Stimulated activated CD4-positive, alpha-beta T cell treated with anti-CD3 and anti-CD28 coated beads, Interleukin-2, amount 100 ng/mL, for 48 hours (primary cell): Measurements from ENCODE around the gene C8G.

Source experiments
- DNase-seq, 2 donors: peaks; one replicate each; pipeline ENCODE4 v3.0.0-alpha.2; 2020

The C8G gene

DNA sequence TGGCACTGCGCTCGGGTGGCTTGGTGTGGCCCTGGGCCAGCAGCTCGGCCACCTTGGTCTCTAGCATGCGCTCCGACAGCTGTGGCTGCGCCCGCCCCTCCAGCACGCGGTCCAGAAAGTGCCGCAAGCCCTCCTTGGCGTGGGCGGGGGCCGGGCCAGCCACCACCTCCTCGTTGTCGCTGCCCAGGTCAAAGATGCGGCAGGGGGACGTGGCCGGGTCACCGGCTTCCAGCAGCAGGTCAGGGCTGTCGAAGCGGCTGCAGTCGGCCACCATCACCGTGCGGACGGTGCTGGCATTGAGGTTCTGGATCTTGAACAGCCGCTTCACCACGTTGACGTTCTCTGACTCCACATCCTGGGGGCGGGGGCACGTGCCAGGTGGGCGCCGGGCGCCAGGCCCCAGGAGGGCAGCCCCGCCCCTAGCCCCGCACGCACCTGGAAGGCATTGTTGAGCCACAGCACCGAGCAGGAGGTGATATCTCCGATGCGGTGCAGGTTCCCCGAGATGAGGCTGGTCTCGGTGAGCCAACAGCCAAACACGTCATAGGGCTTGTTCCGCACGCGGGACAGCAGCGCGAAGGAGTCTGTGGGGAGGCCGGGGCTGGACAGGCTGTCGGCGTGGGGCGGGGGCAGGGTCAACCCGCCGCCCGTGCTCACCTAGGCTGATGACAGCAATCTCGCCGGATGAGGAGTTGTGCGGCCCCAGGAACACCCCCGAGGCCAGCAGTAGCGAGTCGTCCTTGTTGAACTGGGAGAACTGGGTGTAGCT lies 2.7 kb upstream of the C8G start:
- DNase-seq: no peak

DNA sequence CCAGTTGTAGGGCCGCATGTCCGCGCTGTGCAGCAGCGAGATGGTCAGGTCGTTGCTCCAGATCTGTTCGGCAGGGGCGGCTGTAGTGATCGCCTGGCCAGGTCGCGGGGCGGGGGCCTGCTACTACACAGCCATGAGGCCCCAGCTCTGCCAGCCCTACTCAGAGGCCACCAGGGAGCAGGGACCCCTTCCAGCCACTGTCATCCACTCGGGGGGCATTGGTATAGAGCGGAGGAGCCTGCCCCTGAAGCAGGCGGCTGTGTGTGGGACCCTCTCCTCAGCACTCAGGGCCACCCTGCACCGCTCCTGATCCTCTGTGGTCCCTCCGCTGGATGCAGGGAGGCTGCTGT lies 2.2 kb upstream of the C8G start:
- no peak for DNase-seq

DNA sequence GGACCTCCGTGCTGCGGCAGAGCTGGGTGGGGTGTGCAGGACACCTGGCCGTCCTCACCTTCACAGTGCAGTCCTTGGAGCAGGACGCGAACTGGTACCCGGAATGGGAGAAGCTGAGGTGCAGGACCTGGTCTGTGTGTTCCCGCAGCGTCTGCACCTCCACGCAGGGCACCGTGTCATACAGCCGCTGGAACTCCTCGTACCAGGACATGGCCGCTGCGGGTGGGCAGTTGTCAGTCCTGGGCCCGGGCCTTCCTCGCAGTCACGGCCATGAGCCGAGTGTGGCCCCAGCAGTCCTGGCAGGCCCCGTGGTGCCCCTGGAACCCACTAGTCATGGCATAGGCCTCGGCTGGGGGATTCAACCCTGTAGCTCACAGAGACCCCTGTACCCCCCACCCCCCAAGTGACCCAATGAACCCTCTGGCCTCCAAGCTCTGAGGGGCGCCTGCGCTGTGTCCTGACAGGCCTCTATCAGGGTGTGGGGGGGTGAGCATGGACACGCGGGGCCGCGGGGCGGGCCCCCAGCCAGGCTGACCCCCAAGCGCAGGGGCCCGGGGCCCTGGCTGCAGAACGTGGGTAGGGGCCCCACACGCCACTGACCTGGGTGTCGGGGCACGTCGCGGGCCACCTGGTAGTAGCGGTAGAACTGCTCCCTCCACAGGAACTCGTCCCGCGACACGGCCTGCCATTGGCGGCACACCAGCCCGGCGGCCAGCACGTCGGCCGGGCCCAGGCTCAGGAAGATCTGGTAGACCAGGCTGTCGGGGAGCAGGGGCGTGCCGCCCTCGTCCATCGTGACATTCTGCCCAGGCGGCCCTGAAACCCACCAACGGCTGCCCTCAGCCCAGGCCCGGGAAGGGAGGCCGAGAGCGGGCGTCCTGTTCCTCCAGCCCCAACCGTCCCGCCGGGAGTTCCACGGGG lies 1.5 kb upstream of the C8G start:
- DNase-seq: peak in 1 of 2 donors; percentile 43

DNA sequence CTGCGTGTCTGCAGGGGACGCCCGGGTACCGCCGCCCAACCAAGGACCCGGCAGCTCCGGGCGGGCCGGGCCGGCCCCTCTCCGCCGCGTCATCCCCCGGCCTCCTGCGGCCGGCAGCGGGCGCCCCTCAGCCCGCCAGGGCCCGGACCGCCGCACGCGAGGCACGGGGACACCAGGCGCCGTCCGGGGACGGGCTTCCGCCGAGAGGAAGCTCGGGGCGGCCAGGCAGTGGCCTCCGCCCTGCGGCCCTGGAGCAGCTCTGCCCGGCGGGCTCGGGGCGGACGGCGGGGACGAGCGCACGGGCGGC lies 878 bp upstream of the C8G start:
- no peak for DNase-seq

DNA sequence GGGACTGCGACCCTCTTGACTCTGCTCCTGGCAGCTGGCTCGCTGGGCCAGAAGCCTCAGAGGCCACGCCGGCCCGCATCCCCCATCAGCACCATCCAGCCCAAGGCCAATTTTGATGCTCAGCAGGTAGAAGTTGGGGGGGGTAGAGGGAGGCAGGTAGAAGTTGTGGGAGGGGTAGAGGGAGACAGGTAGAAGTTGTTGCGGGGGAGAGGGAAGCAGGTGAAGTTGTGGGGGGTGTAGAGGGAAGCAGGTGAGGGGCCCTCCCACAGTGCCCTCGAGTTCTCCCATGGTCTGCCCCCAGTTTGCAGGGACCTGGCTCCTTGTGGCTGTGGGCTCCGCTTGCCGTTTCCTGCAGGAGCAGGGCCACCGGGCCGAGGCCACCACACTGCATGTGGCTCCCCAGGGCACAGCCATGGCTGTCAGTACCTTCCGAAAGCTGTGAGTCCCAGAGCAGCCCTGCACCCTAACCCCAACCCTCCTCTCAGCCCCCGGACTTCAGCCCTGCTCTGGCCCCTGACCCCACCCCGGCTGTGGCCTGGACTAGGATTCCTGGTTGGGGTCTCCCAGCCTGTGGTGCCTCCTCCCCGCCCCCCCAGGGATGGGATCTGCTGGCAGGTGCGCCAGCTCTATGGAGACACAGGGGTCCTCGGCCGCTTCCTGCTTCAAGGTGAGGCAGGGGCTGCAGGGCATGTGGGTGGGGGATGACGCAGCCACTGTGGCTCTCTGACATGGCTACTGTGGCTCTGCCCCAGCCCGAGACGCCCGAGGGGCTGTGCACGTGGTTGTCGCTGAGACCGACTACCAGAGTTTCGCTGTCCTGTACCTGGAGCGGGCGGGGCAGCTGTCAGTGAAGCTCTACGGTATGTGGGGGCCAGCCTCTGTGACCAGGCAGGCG lies 537 bp downstream of the C8G start:
- DNase-seq: no peak

- no peak for DNase-seq
Measured at GRCh38 chr9:136946228-136947027, 1.4 kb downstream of the C8G start.

DNA sequence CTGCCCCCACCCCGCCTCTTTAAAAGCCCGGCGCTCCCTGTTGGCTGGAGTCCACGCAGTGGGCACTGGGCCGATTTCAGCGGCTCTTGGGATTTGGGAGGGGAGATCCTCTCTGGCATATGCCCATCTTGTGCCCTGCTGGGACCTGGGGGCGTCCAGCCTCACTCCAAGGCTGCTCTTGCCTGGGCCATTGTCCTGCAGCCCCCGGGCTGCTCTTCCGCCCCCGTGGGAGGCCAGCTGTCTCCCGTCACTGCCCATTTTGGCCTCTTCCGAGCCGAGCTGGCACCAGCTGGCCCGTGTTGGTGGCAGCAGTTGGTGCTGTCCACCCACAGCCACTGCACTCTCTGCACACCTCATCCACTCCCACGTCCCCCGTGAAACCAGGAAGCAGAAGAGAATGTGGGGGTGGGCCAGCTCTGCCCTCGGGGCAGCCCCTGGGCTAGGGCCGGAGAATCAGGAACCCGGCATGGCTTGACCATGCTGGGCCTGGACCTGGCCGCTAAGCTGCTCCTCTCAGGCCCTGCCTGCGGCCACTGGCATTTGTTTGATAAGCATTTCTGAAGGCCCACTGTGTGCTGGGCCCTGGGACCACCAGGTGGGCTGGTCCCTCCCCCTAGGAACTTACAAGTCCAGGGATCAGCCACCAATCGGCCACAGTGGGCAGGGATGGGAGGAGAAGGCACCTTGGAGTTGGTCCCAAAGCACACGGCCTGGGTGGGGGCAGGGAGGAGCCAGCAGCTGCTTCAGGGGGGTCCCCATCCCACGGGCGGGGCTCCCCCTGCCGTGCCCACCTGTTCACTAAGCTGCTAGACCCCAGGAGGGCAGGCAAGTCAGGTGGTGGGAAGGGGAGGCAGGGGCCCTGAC lies 2.2 kb downstream of the C8G start:
- DNase-seq: no peak

GRCh38 chr9:136947955-136948510 lies 3.0 kb downstream of the C8G start:
- DNase-seq: no peak

DNA sequence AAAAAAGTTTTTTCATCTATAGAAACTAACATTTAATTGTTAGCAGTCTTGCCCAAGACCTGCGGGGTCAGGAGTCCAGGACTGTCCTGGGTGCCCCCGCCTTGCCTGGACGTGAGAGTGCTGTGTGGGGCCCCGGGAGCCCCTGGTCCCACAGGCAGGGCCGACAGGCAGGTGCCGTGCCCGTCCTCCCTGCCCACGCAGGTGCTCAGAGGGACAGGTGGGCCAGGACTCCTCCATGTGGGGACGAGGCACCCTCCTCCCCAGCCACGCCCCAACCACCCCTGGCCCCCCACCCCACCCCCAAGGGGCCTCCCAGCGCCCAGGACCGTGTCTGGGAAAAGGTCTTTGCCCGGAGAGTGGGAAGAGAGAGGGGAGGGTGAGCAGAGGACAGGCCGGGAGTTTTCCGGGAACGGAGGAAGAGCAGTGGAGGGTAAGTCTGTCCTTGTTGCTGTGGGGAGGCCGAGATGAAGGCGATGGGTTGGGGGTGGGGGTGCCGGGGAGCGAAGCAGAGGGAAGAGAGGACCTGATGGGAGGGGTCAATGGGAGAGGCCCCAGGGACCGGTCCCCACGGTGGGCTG lies 4.3 kb downstream of the C8G start:
- peak in 1 of 2 donors; percentile 13 for DNase-seq

- peak; percentile 93 to 96 for DNase-seq
Measured at GRCh38 chr9:136949817-136950655, 5.0 kb downstream of the C8G start.

GRCh38 chr9:136950656-136951276 lies 5.7 kb downstream of the C8G start:
- no peak for DNase-seq

- no peak for DNase-seq
Measured at GRCh38 chr9:136951541-136952320, 6.7 kb downstream of the C8G start, which contains the start of gene LCN12. TSS of gene LCN12 (plus strand) at chr9:136952273. CDS start at chr9:136952328, 55 bp downstream.

DNA sequence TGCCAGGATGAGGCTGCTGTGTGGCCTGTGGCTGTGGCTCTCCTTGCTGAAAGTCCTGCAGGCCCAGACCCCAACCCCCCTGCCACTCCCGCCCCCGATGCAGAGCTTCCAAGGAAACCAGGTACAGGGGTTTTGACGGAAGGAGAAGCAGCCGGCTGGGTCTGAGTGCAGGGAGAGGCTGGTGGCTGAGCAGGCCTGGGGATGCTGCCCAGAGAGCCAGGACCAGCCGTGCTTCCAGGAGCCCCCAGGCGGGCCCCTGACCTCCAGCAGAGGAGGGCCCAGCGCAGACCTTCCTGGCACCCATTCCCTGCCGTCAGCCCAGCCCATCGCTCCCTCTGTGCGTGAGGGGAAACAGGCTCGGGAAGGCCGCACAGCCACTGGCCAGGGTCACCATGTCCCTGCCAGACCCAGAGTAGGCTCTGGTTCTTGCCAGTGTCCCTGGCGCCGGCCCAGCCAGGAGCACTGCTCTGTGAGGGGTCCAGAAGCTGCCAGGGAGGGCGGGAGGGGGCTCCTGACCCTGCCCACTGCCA lies 7.3 kb downstream of the C8G start:
- no peak for DNase-seq

GRCh38 chr9:136952876-136953770 lies 8.1 kb downstream of the C8G start:
- DNase-seq: no peak

DNA sequence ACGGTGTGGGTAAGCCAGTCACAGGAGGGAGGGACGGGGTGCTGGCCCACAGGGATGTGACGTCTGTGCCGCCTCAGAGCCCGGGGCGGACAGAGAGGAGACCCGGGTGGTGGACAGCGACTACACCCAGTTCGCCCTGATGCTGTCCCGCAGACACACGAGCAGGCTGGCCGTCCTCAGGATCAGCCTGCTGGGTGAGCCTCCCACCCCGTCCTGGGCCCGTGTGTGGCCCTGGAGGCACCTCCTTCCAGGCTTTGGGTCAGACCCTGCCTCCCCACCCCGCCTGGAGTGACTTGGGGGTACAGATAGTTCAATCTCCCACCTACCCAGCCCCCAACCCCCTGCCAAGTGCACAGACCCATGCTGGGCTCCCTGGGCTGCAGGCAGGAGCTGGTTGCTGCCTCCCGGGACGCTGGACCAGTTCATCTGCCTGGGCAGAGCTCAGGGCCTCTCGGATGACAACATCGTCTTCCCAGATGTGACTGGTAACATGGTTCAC lies 8.8 kb downstream of the C8G start:
- DNase-seq: no peak

- no peak for DNase-seq
Measured at GRCh38 chr9:136954270-136955083, 9.4 kb downstream of the C8G start.
